GM12878 (cell line): Measurements from ENCODE around the gene CSPG5. TPM values are rescaled to one million over a fixed set of nuclear protein-coding genes. Genes with fewer than 3 reads are reported as not detected.

Experiments
- ATF2 ChIP-seq: IDR thresholded peaks from 2 replicates; pipeline ENCODE4 v1.6.1; 2012; ENCODE audit warnings: low read length, inconsistent platforms
- ATF3 ChIP-seq: IDR thresholded peaks from 2 replicates; pipeline ENCODE4 v1.6.1; 2011; ENCODE audit warnings: low read depth, mild to moderate bottlenecking, low read length, moderate library complexity, borderline replicate concordance; ENCODE audit errors: extremely low read depth
- CBX5 ChIP-seq: sonication (generic); IDR thresholded peaks from 2 replicates; pipeline ENCODE4 v1.6.1; 2016; ENCODE audit warnings: low read depth, moderate library complexity, mild to moderate bottlenecking, inconsistent platforms
- FOXK2 ChIP-seq: fragments of 450-650 bp; IDR thresholded peaks from 2 replicates; pipeline ENCODE4 v1.6.1; 2017; ENCODE audit warnings: mild to moderate bottlenecking, moderate library complexity
- HCFC1 ChIP-seq: fragments of 150-350 bp; IDR thresholded peaks from 2 replicates; pipeline ENCODE4 v1.6.1; 2014; ENCODE audit warnings: low read length
- HDAC6 ChIP-seq: fragments of 200-600 bp; sonication (generic); IDR thresholded peaks from one replicate; pipeline ENCODE4 v1.8.0; 2017; ENCODE audit warnings: antibody characterized with exemption; ENCODE audit not compliant: unreplicated experiment
- IKZF1 ChIP-seq: fragments of 450-650 bp; conservative IDR thresholded peaks from 2 replicates; pipeline ENCODE4 v1.6.1; 2017; ENCODE audit warnings: antibody characterized with exemption, mild to moderate bottlenecking
- MAX ChIP-seq: IDR thresholded peaks from 2 replicates; pipeline ENCODE4 v1.6.1; 2012; ENCODE audit warnings: low read depth, low read length, improper control_type of control experiment
- MEF2A ChIP-seq: IDR thresholded peaks from 2 replicates; pipeline ENCODE4 v1.6.1; 2011; ENCODE audit warnings: low read depth, mild to moderate bottlenecking, low read length, moderate library complexity; ENCODE audit not compliant: insufficient read depth
- MLLT1 ChIP-seq: fragments of 450-650 bp; IDR thresholded peaks from 2 replicates; pipeline ENCODE4 v1.6.1; 2016; ENCODE audit warnings: mild to moderate bottlenecking
- NFIC ChIP-seq: IDR thresholded peaks from 2 replicates; pipeline ENCODE4 v1.6.1; 2012; ENCODE audit warnings: low read depth, mild to moderate bottlenecking, inconsistent platforms, low read length, moderate library complexity
- NFXL1 ChIP-seq: fragments of 450-650 bp; IDR thresholded peaks from 2 replicates; pipeline ENCODE4 v1.6.1; 2017; ENCODE audit warnings: antibody characterized with exemption, mild to moderate bottlenecking, borderline replicate concordance
- NFYB ChIP-seq: IDR thresholded peaks from 2 replicates; pipeline ENCODE4 v1.6.1; 2011; ENCODE audit warnings: low read depth, mild to moderate bottlenecking, low read length, improper control_type of control experiment, moderate library complexity; ENCODE audit not compliant: insufficient read depth
- PRDM15 ChIP-seq: fragments of 450-650 bp; formaldehyde crosslinking; IDR thresholded peaks from 2 replicates; pipeline ENCODE4 v1.4.0; 2020; ENCODE audit warnings: mild to moderate bottlenecking, moderate library complexity
- RAD21 ChIP-seq: IDR thresholded peaks from 2 replicates; pipeline ENCODE4 v1.6.1; 2011; ENCODE audit warnings: mild to moderate bottlenecking, low read depth, low read length, moderate library complexity; ENCODE audit not compliant: insufficient read depth
- RAD51 ChIP-seq: fragments of 450-650 bp; IDR thresholded peaks from 2 replicates; pipeline ENCODE4 v1.6.1; 2016; ENCODE audit warnings: moderate library complexity, mild to moderate bottlenecking, inconsistent platforms
- RB1 ChIP-seq: fragments of 450-650 bp; formaldehyde crosslinking; IDR thresholded peaks from 2 replicates; pipeline ENCODE4 v1.6.1; 2017; ENCODE audit warnings: mild to moderate bottlenecking, borderline replicate concordance
- RBBP5 ChIP-seq: fragments of 200-600 bp; sonication (generic); conservative IDR thresholded peaks from 2 replicates; pipeline ENCODE4 v1.6.1; 2016
- RCOR1 ChIP-seq: conservative IDR thresholded peaks from 2 replicates; pipeline ENCODE4 v1.6.1; 2012; ENCODE audit warnings: low read depth, low read length, improper control_type of control experiment
- SREBF1 ChIP-seq: IDR thresholded peaks from 2 replicates; pipeline ENCODE4 v1.6.1; 2012; ENCODE audit warnings: mild to moderate bottlenecking, low read length
- TBL1XR1 ChIP-seq: IDR thresholded peaks from 2 replicates; pipeline ENCODE4 v1.6.1; 2012; ENCODE audit warnings: low read depth, low read length, improper control_type of control experiment
- USF2 ChIP-seq: IDR thresholded peaks from 2 replicates; pipeline ENCODE4 v1.6.1; 2011; ENCODE audit warnings: low read depth, low read length, improper control_type of control experiment, borderline replicate concordance
- polyA plus RNA-seq, 11 experiments: library from polyadenylated mRNA; depleted of rRNA in 4 of 11; unstranded in 6 of 11; stranded (reverse) in 5 of 11; fragments of >200 nt; fragmentation: Nextera tagmentation in 4 of 11; fragmentation: Illumina TruSeq in 1 of 11; extraction: Ambion mirVana in 4 of 11; extraction: Trizol in 1 of 11; gene quantifications; 1 replicate in 1 of 11; 2 replicates in 10 of 11; pipeline versions ENCODE4 v1.2.1 to v1.2.3, GENCODE V29; 2011 to 2016; ENCODE audit warnings: inconsistent platforms in 2 of 11, missing spikeins in 2 of 11, low read depth in 1 of 11
- total RNA-seq, 4 experiments: library from RNA; depleted of rRNA in 3 of 4; stranded (reverse); fragments of >200 nt in 3 of 4; fragmentation: Illumina TruSeq in 1 of 4; extraction: Trizol in 1 of 4; gene quantifications; 2 replicates each; pipeline versions ENCODE4 v1.2.1 to v1.2.3, GENCODE V29; 2013 to 2021

The CSPG5 gene
- total and polyA plus RNA-seq, 10 of the 15 experiments (the other 5 are each of a cell fraction or from before 2014, with no cell fraction given) = 0.08 to 0.17 TPM; not detected in 8

- no peak for TF ChIP-seq ATF2
- 0 out of 2 replicates have a peak, but pooled peaks have one; percentile 52 for TF ChIP-seq RCOR1
- no peak for TF ChIP-seq NFXL1
- TF ChIP-seq NFYB = no peak
- TF ChIP-seq PRDM15 (CRISPR knock-in tag) = no peak
- TF ChIP-seq RAD51 = peak; percentile 83
- no peak for TF ChIP-seq TBL1XR1
- peak; percentile 97 for TF ChIP-seq RAD21
- peak; percentile 51 for TF ChIP-seq IKZF1
- peak; percentile 71 for TF ChIP-seq USF2
- TF ChIP-seq FOXK2 = no peak
- TF ChIP-seq CBX5 = no peak
- peak; percentile 99 for TF ChIP-seq RB1
- TF ChIP-seq ATF3 = peak; percentile 31; the same call in 1 of the 2 replicates
- TF ChIP-seq NFIC = no peak
- no peak for TF ChIP-seq RBBP5
- no peak for TF ChIP-seq SREBF1
- TF ChIP-seq MEF2A = no peak
- no peak for TF ChIP-seq HDAC6
- peak; percentile 90 for TF ChIP-seq MAX
- TF ChIP-seq HCFC1 = no peak
- TF ChIP-seq MLLT1 = 0 out of 2 replicates have a peak, but pooled peaks have one; percentile 23
These were observed 56.3 kb downstream of the CSPG5 start (continued) for GRCh38 chr3:47522082-47522987.
